HG03175 (cell line): ENCODE results near the gene RELL1.

Experiments used
- ATAC-seq: cut with Tn5 transposase; IDR thresholded peaks from one replicate; pipeline ENCODE4 v1.9.1; 2021; ENCODE audit warnings: mild to moderate bottlenecking, moderate library complexity; ENCODE audit not compliant: unreplicated experiment

The RELL1 gene

DNA sequence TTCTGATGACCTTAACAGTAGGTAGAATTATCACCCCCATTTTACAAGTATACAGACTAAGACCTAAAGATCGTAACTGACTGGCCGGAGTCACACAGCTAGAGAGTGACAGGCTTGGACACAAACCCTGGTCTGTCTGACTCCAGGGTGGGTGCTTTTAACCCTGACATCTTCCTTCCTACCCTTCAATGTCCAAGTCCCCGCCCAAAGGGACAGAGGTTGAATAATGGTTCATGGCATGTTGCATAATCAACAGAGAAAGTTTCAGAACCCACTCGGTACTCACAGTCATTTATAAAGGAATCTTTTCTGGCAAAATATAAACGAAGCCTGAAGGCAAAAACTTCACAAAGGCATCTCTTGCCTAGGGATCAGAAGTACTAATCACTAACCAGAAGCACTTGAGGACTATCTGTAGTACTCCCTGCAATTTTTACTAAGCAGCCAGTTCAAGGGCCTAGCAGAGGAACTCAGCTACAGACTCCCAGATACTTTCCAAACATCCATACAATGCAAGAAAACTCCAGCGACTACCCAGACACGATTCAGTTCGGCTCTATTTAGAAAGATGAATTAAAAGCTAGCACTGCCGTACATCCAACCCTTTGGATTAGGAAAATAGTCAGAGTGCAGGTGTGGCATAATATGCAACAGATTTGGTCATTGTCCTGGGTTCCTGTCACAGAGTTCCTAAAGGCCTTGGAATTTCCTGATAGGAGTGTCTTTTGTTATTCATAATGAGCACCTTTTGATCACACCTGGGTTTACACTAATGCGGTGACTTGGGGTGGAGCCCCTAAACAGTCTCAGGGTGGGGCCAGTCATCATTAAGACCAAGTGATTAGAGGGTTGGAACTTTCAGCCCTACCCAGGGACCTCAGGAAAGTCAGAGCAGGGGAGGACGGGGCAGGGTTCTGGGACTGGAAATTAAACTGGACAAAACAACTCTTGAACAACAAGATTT, 44.0 kb downstream of the RELL1 start:
- ATAC-seq = no peak

GRCh38 chr4:37641352-37641751, 44.8 kb downstream of the RELL1 start:
- no peak for ATAC-seq

DNA sequence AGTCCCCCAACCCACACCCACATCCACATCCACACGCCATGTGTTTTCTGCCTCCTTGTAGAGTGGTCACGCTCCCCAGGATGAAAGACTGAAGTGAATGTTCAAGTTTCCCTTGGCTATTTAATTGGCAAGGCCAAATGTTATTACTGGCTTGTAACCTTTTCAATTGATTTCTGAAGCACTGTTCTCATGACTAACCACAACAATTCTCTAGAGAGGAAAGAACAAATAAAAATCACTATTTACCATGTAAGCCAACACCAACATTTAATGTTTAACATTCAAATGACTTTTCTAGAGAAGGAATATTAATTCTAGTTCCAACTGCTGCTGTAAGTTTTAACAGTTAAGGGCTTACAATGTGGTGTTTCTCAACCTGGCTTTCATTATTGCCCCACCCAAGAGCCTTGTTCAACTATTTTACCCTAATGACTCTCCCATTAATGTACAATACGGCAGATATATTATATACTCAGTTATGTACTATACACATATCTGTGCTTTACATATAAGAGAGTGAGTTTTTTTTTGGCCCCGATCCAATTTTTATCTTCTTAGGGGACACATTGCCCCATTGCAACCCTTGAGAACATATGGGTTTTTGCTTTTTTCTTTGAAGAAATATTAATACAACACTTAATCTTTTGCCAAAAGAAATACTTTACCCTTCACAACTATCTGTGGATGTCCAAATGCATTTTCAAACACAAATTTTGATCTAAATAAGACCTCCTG, 46.5 kb downstream of the RELL1 start:
- ATAC-seq = no peak

DNA sequence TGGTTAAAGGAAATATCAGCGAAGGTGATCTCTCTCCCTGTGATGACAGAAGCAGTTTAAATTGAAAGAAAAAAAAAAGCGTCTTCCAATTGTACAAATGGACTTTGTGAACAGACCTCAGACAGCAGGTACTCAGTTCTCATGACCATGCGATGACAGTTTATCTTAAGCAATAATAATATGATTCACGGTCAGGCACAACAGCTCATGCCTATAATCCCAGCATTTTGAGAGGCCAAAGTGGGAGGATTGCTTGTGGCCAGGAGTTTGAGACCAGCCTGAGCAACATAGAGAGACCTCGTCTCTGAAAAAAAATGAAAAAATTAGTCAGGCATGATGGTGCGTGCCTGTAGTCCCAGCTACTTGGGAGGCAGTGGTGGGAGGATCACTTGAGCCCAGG, 51.0 kb downstream of the RELL1 start:
- no peak for ATAC-seq

GRCh38 chr4:37634180-37634579, 52.0 kb downstream of the RELL1 start:
- ATAC-seq = no peak

DNA sequence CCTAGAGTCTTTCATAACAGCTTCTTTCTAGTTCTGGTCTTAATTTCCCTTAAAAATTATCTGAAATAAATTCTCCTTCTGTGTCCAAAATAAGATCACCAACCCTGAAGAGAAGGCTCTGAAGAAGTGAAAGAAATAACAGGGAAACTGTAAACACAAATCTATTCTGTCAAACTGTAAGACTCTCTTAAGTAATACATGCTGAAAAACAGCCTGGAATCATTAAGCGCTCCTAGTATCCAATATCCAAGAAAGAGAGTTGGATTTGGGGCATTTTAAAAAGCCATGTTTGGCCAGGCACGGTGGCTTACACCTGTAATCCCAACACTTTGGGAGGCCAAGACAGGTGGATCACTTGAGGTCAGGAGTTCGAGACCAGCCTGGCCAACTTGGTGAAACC, 53.3 kb downstream of the RELL1 start:
- ATAC-seq = no peak

DNA sequence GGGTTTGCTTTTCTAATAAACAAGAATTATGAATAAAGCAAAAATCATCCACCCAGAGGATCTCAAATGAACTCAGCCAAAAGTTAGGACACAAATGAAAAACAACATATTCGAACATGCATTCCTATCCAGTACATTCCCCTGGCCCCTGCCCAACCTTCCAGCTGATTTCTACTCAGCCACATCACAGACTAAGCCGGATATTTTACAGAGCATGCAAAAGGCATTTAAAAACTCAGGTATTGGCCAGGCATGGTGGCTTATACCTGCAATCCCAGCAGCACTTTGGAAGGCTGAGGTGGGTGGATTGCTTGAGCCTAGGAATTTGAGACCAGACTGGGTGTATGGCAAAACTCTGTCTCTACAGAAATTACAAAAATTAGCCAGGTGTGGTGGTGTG, 54.6 kb downstream of the RELL1 start:
- no peak for ATAC-seq

DNA sequence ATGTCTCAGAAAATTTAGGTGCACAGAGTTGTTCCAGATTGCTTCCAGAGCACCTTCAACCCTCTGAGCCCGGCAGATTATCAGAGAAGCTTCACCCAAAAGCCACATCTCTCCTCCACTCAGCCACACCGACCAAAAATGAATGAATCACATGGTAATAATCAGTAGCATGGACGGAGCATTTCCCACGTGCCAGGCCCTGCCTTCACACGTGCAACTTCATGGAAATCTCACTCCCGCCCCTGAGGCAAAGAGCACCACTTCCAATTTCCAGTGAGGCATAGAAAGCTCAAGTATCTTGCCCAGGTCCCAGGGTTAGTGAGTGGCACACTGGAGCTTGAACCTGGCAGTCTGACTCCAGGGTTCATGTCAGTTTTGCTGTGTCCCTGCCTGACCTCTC, 56.5 kb downstream of the RELL1 start:
- no peak for ATAC-seq

DNA sequence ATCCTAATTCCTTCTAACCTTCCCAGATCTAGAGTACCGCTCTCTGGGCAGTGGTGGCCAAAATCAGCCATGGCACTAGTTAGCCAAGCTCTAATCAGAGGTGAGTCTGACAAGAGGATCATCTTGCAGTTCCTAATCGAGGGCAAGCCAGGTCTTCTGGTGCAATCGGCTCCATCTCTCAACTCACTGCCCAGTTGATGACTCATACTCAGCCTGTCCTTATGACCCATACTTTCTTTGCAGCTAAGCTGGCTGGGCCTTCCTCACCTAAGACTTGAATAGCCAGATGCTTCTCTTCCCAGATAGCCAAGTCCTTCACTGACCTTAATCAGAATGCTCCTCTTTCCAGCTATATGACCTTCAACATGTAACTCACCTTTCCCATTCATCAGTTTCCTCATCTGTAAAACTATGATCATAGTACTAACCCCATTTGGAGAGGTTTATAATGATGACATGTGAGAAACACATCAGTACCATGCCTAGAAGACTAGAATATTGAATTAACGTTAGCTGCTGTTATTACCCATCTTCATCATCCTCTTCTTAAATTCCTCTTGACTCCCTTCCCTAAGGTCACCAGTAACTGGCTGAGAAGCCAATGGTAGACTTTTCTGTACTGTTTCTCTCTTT, 57.1 kb downstream of the RELL1 start:
- no peak for ATAC-seq

GRCh38 chr4:37627263-37627662, 58.9 kb downstream of the RELL1 start:
- no peak for ATAC-seq

DNA sequence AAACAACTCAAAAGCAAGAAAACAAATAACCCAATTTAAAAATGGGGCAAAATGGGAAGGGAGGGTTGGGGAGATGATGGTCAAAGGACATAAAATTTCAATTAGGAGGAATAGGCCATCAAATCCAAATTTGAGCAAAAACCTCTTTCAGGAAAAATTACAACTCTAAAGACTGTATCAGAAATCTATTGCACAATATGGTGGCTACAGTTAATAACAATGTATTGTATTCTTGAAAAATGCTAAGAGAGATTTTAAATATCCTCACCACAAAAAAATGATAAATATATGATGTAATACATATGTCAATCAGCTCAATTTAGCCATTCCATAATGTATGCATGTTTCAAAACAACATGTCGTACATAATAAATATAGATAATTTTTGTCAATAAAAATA, 60.7 kb downstream of the RELL1 start:
- ATAC-seq = no peak

DNA sequence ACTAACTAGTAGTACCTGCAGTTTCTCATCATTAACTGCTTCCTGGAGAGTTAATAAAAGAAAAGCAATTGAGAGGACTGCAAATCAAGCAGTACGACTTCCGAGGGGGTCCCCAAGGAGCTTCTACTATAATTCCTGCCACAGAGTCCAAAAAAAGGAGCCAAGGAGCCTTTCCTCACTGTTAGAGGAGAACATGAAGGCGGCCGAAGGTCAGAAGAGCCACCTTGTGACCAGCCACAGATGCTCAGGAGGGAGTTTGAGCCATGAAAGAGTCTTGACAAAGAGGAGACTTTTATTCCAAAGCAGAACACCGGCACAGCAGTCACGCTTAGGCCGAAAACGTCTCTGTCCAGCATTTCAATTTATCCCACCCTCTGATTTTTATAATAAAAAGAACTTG, 62.2 kb downstream of the RELL1 start:
- no peak for ATAC-seq

DNA sequence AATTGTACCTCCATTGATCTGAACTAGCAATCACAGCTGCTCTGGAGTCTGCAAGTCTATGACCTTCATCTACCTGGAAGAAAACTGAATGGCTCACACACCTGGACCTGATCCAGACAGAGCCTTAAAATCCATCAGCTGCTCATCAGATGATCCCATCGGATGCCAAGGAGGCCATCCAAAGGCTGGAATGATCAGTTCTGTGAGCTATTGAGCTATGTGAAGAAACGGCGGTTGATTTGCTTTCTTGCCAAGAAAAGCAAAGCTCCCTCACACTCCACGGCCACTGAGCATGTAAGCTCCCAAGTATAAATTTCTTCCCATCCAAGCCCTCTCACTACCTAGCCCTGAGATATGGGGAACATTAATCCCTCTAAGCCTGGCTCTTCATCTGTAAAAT, 63.1 kb downstream of the RELL1 start:
- no peak for ATAC-seq

- no peak for ATAC-seq
These were observed 66.0 kb downstream of the RELL1 start for GRCh38 chr4:37620176-37620575.

GRCh38 chr4:37615720-37616063, 70.5 kb downstream of the RELL1 start:
- ATAC-seq = no peak

- no peak for ATAC-seq
These were observed 71.0 kb downstream of the RELL1 start for GRCh38 chr4:37615059-37615719.

DNA sequence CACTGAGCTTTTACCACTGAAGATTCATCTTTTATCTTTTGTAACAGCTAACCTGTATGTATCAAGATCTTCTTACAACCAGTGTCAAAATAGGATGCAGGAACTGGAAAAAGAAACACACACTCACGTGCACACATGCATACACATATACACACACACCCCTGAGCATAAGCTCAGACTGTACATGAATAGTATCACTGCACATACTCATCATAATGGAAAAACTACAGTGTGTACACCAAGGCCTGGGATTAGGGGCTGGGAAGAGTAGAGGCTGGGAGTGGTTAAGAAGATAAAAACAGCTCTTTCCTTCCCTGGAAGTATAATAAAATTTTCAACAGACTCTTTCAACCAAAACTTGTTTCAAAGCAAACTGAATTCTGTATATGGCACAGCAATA, 73.4 kb downstream of the RELL1 start:
- no peak for ATAC-seq

GRCh38 chr4:37609626-37610025, 76.5 kb downstream of the RELL1 start:
- ATAC-seq = no peak

GRCh38 chr4:37607018-37607417, 79.2 kb downstream of the RELL1 start:
- no peak for ATAC-seq

- no peak for ATAC-seq
These were observed 80.2 kb downstream of the RELL1 start for GRCh38 chr4:37605843-37606565.

GRCh38 chr4:37604461-37604860, 81.7 kb downstream of the RELL1 start:
- no peak for ATAC-seq
